Left cardiac atrium (tissue), 4 donors: Measurements from ENCODE around the gene BHMT. TPM values are rescaled to one million over a fixed set of nuclear protein-coding genes. Genes with fewer than 3 reads are reported as not detected.

Experiments used
- ATAC-seq, 2 donors: fragments of 200-7000 bp; cut with Tn5 transposase; one replicate each; pipeline ENCODE4 v1.9.1; 2020; ENCODE audit warnings: mild to moderate bottlenecking in 2 of 2, moderate library complexity in 2 of 2
- DNase-seq: peaks from one replicate; pipeline ENCODE4 v3.0.0-alpha.2; 2020
- intact Hi-C, 2 donors: fragments of 100-400 bp; cut with DNase I; formaldehyde crosslinking; loops; one replicate each; pipeline versions ENCODE4 v1.14.1 to v1.15.1; 2022 to 2023
- total RNA-seq, 2 donors: library from RNA; stranded (reverse); fragmentation: NEBNext Ultra II Directional; extraction: Animal tissue kit (Norgen Biotek cat#: 25700); gene quantifications; one replicate each; pipeline ENCODE4 v1.2.1, GENCODE V29; 2021
- donor health status: DM: no; HTN: yes; CAD: no.
- donor health status: DM: no; HTN: yes; CAD: no; lungs with severe emphysema.
- donor health status: DM: yes; HTN: yes; CAD: no.
- donor health status: Dilated cardiomyopathy.

The BHMT gene
- total RNA-seq, 2 donors from 2014 or later, result 0.18 to 0.44 TPM

DNA sequence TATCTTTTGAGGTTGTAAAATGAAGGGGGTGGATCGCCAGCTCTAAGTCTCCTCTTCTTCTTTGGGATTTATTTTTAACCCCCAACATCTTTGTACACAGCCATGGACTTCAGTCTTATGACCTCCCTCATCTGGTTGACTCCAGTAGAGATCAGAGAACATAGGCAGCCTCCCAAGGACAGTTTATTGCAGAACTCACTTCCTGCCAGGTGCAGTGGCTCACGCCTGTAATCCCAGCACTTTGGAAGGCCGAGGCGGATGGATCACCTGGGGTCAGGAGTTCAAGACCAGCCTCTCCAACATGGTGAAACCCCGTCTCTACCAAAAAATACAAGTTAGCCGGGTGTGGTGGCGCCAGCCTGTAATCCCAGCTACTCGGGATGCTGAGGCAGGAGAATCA lies 2.8 kb upstream of the BHMT start:
- intact Hi-C loops, result loop anchor here in 1 of 2 donors (5.0 kb wide), 1 partner anchor 81 kb away; no protein-coding TSS in a partner anchor
- ATAC-seq (no peak), DNase-seq (no peak)

DNA sequence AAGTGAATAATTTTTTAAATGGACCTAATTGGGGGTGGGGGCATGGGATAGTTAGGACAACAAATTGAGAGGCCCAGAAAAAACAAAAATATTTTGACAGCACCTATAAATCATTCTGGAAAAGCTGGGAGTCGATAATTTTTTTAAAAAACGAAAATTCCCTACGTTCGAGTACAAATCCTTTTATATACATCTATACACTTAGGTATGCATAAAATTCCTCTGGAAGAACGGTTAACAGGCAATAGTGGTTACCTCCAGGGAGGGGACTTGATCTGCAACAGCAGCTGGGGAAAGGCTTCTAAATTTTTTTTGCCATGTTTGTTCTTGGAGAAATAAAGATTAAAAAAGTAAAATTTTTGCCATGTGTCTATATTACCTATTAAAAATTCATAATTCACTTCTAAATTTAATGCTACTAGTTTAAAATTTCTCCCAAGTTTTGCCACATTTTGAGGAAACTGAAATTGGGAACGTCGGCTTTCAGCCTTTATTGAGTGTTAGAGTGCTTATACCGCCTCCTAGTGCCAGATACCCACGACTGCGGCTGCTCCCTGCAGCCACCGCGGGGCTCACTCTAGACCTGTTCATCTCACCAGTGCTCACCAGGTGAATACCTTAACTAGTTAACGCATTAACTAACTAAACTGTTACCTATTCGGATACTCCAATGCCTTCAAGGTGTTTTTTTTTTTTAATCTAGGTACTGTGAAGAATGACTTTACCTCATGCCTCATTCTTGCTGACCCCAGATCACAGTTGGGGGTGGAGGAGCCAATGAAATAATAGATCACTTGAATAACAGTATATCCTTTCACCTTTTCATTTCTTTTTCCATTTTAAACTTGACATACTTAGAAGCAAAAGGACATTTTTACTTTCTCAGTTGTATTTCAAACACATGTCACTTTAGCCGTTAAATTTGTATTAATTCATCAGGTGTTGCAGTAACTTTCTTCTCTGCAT lies 1.8 kb upstream of the BHMT start:
- intact Hi-C loops, result loop anchor here in 1 of 2 donors (5.0 kb wide), 1 partner anchor 83 kb away; no protein-coding TSS in a partner anchor
- DNase-seq (no peak), ATAC-seq (no peak)

DNA sequence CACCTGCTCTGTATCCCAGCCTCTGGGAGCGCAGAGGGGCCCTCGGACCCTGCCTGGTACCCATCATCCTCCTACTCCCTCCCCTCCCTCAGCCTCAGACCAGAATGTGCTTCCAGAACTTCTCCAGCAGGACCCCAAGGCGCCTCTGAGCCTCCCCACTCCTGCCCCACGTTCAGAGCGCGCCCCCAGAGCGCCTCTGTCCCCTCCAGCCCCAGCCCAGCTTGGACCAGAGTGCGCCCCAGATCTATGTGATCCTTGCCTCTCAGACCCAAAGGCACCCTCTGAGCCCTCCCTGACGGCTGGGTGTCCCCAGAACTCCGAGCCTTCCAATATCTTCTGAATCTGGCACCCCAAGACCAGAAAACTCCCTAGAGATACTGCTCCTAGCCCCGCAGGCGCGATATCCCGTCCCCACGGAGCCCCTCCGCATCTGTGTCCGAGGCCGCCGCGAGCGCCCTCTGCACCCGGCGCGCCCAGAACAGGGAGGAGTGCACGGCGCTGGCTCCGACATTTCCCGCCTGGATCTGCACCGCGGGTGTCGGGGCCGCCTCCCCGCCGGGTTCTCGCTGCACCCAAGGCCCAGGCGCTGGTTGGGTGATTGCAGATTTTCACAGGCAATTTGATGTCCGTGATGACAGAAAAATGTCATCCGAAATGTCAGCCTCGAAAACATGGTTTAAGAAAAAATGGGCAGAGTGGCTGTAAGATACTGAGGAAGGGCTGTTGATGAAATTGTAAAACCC lies 522 bp downstream of the BHMT start:
- intact Hi-C loops, result no loop called here
- DNase-seq (peak; percentile 24), ATAC-seq (peak; percentile 53 to 66)

DNA sequence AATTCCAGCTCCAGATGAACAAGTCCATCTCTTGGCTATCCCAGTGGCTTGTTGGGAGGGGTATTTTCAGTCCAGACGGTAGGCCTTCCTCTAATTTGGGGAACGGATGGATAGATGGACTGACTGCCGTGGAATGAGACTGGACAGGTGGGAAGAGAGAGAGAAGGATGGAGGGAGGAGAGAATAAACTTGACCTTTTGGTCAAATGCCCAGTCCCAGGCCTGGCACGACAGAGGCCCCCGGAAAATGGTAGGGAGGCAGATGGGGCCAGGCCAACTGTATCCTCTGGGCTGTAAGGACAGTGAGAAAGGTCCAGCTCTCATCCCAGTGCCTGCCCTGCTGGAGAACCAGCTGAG lies 1.1 kb downstream of the BHMT start:
- DNase-seq (no peak), ATAC-seq (no peak)
- intact Hi-C loops, result no loop called here

DNA sequence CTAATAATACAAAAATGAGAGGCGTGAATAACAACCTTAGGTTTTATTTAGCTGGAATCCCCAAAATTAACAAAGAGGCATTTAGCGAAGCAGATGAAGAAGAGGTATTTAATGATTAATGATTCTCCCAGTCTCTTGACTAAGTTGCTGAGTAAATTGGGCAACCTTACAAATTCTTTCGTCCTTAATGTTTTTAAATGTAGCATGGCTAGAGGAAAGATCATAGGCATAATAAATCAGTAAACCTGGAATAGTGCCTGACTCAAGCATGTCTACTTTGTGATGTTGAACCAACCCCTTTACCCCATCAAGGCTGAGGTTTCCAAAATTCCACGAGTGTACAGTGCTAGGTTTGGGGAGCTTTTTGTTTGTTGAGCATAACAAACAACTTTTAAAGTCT lies 7.9 kb downstream of the BHMT start:
- ATAC-seq, result peak in 1 of 2 donors; percentile 58
- no peak for DNase-seq

DNA sequence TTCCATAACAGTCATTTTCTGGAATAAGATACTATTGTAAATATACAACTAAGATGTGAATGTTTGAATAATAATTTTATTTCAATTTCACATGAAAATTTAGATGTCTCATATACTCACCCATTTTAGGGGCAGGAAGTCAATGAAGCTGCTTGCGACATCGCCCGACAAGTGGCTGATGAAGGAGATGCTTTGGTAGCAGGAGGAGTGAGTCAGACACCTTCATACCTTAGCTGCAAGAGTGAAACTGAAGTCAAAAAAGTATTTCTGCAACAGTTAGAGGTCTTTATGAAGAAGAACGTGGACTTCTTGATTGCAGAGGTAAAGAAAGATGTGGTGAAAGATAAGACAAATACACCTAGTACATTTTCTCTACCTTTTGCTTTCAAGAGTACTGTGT lies 8.6 kb downstream of the BHMT start:
- intact Hi-C loops, result no loop called here
- no peak for DNase-seq
- no peak for ATAC-seq

More for the DNA sequence above, 7.9 kb downstream of the BHMT start:
- intact Hi-C loops, result no loop called here

DNA sequence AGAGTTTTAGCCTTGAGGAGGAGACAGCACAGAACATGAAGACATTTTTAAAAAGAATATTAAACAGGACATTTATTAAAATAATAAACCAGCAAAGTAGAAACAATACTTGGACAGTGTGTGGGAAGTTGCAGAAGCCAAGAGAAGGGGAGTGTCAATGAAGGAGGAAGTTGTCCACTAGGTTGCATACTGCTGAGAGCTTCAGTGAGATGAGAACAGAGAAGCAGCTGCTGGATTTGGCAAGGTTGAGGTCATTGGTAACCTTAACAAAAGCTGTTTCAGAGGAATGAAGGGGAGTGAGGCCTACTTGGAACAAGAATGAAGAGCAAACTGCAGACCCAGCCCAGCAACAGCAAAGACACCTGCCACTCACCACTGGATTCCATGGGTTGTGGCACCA lies 11.4 kb downstream of the BHMT start:
- intact Hi-C loops, result no loop called here
- DNase-seq, result no peak
- no peak for ATAC-seq

DNA sequence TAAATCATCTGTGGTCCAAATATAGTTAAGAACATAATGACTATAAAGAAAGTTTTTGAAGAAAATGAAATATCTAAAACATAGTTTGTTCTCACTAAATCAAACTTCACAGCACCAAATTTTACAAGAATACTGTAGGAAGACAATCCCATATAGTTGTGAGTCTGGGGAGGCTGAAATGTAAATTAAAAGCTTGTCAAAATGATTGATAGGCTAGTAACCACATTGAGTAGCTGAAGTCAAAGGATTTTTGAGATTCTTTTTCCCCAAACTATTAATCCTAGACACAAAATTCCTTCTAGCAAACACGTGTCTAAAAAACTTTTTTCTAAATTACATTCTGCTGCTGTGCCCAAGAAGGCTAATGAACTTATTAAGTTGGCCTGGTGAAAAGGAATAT lies 13.0 kb downstream of the BHMT start:
- DNase-seq, result no peak
- no peak for ATAC-seq
- intact Hi-C loops, result no loop called here

DNA sequence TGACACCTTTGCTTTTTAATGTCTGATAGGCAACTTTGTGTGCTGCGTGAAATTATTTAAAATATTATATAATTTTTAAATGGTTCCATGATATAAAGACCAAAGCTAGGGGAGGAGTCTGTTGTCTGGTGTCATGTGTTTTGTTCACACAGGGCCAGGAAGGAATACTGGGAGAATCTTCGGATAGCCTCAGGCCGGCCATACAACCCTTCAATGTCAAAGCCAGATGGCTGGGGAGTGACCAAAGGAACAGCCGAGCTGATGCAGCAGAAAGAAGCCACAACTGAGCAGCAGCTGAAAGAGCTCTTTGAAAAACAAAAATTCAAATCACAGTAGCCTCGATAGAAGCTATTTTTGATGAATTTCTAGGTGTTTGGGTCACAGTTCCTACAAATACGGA lies 19.2 kb downstream of the BHMT start:
- intact Hi-C loops, result loop anchor here in 1 of 2 donors (5.0 kb wide), 2 partner anchors 332 to 407 kb away; no protein-coding TSS in a partner anchor
- ATAC-seq (no peak), DNase-seq (no peak)

DNA sequence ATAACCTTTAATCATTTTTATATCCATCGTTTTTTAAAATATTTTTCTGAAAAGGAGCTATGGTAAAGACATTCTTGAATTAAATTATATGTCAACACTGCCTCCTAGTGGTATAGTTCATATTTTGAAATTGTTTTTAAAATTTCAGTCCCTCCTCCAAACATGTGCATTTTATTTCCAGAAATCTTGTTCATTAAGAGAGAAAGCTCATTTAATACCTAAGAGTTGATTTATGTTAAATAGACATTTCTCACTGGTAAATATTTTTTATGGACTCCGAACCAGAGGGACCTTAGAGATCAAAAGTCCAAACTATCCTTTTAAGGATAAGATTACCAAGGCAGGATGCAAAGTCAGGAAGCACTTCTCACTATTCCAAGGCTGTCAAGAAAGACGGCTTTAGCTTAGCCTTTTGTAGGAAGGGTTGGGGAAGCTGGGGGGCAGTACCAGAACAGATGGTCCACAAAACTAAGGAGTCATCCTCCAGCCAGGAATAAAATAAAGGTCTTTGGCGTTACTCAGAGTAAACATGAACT lies 21.6 kb downstream of the BHMT start:
- DNase-seq (no peak), ATAC-seq (peak; percentile 67 to 69)
- intact Hi-C loops, result loop anchor here (1.0 to 5.0 kb wide), 4 partner anchors 108 to 404 kb away; no protein-coding TSS in a partner anchor

DNA sequence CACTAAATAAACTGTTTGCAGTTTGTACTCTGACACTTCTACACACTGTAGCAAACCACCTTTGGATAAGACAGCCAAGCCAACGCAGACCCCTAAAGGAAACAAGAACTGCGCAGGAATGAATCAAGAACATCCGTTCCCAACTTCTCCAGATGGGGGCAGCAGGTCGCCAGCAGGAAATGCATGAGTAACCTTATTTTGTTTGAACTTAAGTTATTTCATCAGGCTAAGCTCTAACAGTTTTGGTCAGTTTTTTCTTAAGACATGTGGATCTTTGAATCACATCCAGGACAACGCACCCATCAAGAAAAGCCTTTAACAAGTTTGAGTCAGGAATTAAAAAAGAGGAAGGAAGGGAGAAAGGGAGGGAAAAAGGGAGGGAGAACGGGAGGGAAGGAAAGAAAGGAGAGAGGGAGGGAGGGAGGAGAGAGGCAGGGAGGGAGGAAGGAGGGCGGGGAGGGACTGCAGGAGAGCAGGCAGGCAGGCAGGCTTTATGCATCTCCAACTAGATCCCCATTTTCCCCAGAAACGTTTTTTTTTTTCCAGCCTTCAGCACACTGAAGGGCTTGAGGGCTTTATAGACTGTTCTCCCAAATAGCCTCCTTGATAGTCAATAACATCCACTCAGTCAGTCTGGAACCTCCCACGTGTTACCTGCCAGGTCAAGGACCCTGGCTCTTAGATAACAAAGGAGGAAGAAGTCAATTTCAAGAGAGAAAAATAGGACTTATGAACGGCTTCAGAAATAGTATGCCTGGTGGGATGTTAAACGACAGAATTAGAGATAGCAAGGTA lies 22.2 kb downstream of the BHMT start:
- DNase-seq (peak; percentile 67), ATAC-seq (peak; percentile 77 to 93)
- intact Hi-C loops, result loop anchor here (1.0 to 5.0 kb wide), 4 partner anchors 109 to 403 kb away; no protein-coding TSS in a partner anchor

DNA sequence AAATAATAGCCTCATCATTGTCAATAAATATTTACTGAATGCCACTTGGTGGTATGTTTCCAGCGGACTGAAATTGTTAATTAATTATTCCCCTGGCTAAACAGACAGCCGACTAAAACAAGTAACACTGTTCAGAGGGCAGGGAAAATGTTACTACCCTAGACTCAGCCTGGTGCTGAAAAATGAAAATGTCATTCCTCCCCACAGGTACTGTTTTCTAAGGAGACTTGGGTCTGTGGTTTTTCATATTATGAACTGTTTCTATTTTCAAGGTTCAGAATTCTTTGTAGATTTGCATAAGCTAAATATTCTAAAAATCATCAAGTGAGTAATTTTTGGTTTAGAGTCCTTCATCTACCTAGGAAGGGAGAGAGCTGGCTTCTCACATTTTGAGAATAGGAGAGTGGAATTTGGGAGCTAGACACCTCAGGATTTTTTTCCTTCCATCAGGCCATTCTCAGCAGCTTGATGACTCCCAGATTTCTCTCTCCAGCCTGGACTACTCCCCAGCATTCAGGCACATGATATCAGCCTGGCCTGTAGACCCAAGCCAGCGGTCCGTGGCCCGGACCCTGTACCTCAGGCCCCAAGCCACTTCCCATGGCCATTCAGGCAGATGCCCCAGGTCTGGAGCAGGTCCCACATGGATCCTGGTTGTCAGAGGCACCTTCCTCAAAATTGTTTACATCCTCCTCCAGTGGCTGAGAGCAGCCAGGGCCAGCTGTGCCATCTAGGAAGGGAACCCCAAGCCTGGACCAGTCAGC lies 24.4 kb downstream of the BHMT start:
- DNase-seq (no peak), ATAC-seq (no peak)
- intact Hi-C loops, result no loop called here

DNA sequence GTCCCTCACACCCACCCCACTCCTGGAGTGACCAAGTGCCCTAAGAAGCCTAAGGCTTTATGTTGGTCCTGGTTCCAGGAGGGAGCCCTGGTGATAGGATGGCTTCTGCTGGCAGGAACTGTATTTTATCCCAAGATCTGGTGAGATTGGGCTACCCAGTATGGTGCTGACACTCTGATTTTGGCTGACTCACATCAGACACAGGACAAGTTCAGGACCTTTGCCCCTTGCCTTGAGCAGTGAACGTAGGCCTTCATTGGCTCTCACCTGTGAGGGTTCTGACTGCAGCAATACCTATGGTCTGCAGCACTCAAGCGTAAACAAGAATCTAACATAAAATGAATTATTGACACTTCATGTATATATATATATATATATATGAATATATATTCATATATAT lies 25.0 kb downstream of the BHMT start:
- intact Hi-C loops, result no loop called here
- DNase-seq, result no peak
- ATAC-seq, result no peak

DNA sequence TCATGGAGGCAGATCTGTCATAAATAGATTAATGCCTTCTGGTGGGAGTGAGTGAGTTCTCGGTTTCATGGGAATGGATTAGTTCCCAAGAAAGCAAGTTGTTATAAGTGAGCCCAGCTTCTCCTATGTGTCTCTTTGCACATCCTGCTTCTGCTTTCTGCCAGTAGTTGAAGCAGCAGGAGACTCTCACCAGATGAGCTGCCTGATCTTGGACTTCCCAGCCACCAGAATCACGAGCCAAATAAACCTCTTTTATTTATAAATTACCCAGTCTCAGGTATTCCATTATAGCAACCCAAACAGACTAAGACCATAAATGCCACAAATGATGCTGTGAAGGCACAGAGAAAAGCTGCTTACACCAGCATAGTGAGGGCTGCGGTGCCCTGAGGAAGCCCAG lies 28.9 kb downstream of the BHMT start:
- ATAC-seq (no peak), DNase-seq (no peak)
- intact Hi-C loops, result no loop called here

DNA sequence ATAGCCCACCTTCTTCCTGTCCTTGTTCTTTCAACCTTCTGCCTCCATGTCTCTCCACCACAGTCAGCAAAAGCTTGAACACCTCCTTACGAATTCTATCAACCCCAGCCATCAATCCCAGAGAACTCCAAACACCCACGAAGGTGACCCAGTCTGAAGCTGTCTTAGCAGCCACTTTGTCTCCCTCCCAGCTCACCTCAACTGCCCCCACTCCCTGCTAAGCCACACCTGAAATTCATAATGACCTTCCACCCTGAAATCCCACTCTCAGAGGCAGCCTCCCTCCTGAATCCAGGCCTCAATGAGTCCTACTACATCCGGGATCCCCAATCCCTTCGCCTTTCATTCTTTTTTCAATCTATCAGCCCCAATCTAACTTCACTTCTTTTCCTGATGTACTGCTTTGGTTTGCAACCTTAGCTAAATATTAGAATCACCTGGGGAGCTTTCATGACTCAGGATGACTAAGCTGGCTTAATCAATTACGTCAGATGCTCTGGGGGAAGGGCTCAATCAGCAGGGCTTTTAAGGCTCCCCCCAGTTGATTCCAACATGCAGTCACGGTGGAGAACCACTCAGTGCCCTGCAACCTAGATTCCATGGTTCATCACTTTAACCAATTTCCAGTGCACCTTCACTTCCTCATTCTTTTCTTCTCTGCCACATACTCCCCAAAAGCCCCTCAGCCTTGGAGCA lies 32.2 kb downstream of the BHMT start:
- DNase-seq (no peak), ATAC-seq (no peak)
- intact Hi-C loops, result no loop called here

DNA sequence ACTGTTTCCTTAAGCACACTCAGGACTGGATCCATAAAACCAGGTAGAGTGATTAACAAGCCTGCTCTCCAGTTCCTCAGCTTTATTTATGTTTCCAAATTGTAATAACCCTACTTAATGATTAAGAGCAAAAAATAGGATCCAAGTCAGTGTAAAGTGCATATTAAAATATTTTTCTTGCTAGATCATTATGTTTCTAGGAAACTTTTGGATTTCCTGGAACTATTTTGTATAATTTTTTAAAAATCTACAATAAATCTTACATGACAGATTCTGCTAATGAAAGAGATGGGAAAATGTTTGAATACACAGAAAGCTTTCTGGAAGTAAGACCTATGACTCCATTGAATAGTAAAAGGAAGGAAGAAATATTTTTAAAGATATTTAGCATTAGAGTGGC lies 35.5 kb downstream of the BHMT start:
- intact Hi-C loops, result no loop called here
- no peak for DNase-seq
- ATAC-seq, result no peak

DNA sequence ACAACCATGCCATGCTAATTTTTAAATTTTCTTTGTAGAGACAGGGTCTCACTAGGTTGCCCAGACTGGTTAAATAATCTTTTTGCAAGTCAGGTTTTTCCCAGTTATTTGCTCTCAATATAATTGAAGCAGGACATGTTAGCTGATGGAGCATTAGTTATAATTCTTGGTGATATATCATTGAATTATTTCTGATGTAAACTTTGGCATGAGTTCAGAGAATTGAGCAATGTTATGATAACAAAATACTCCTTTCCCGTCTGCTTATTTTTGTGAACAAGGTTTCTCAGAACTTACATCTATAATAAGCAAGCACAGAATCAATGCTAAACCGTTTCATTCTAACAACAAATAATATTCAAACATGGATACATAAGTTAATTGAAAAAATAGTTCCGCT lies 37.8 kb downstream of the BHMT start:
- ATAC-seq (no peak), DNase-seq (no peak)
- intact Hi-C loops, result no loop called here
